Effector memory CD8-positive, alpha-beta T cell (primary cell): ENCODE measurements around the gene HBS1L.

Experiments
- ATAC-seq: fragments of 150-1000 bp; cut with Tn5 transposase; replicated peaks from 2 replicates; pipeline ENCODE4 v1.10.0; 2021; ENCODE audit warnings: mild to moderate bottlenecking, moderate library complexity
- DNase-seq, 3 experiments: peaks; one replicate each; pipeline ENCODE4 v3.0.0; 2021
- H3K27ac Mint-ChIP-seq, 2 donors: one replicate each; pipeline ENCODE4 v1.8.0; 2022; ENCODE audit warnings: mild to moderate bottlenecking in 2 of 2, mixed read lengths in 2 of 2, moderate library complexity in 2 of 2
- H3K27me3 Mint-ChIP-seq, 2 donors: one replicate each; pipeline ENCODE4 v1.8.0; 2022; ENCODE audit warnings: mixed read lengths in 2 of 2
- H3K36me3 Mint-ChIP-seq: one replicate; pipeline ENCODE4 v1.8.0; 2022; ENCODE audit warnings: mild to moderate bottlenecking, moderate library complexity, mixed read lengths; ENCODE audit not compliant: insufficient read depth
- H3K4me1 Mint-ChIP-seq, 2 donors: one replicate each; pipeline ENCODE4 v1.8.0; 2022; ENCODE audit warnings: low read depth in 2 of 2, mixed read lengths in 2 of 2
- H3K4me3 Mint-ChIP-seq, 2 donors: one replicate each; pipeline ENCODE4 v1.8.0; 2022; ENCODE audit warnings: mild to moderate bottlenecking in 2 of 2, mixed read lengths in 2 of 2, moderate library complexity in 2 of 2
- H3K9me3 Mint-ChIP-seq, 2 donors: one replicate each; pipeline ENCODE4 v1.8.0; 2022; ENCODE audit warnings: mixed read lengths in 2 of 2

HBS1L gene

DNA sequence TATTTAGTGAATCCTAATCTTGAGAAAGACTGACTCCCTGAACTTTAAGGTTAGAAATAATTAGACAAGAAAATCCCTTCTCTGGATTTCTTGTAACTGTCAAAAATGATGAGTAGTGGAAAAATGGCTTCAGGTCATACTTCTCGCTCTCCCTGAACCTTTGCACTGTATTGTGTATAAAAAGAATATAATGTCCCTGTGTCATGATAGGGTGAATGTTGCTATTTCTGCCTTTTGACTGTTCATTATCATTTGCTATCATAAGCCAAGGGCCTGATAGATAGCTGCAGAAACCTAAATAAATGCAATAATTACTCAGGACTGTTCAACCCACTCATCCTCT, 144.1 kb downstream of the HBS1L start:
- Mint-ChIP-seq H3K4me3 (no peak overlapping the region), H3K4me1 (no peaks in the 10 kb centered on the region), H3K9me3 (no peaks in the 10 kb centered on the region), H3K27me3 (peaks cover 6 to 25% of the 10 kb centered on the region in 2 donors), H3K27ac (no peak overlapping the region), H3K36me3 (no peaks in the 10 kb centered on the region)
- ATAC-seq: no peak
- no peak for DNase-seq
